NCI-H460 (cell line): ENCODE results near the gene MED8. TPM values are rescaled to one million over a fixed set of nuclear protein-coding genes. Genes with fewer than 3 reads are reported as not detected.

Experiments used
- DNase-seq: peaks from one replicate; pipeline ENCODE4 v3.0.0-alpha.2; 2016; ENCODE audit warnings: low read depth; ENCODE audit errors: extremely low read depth
- total RNA-seq: library from RNA; depleted of rRNA; stranded (reverse); fragments of >200 nt; shearing (Covaris generic); gene quantifications from 2 replicates; pipeline ENCODE4 v1.2.3, GENCODE V29; 2014; rRNA removed

The MED8 gene
- total RNA-seq, 1 experiment from 2014 or later = 50.4 TPM

DNA sequence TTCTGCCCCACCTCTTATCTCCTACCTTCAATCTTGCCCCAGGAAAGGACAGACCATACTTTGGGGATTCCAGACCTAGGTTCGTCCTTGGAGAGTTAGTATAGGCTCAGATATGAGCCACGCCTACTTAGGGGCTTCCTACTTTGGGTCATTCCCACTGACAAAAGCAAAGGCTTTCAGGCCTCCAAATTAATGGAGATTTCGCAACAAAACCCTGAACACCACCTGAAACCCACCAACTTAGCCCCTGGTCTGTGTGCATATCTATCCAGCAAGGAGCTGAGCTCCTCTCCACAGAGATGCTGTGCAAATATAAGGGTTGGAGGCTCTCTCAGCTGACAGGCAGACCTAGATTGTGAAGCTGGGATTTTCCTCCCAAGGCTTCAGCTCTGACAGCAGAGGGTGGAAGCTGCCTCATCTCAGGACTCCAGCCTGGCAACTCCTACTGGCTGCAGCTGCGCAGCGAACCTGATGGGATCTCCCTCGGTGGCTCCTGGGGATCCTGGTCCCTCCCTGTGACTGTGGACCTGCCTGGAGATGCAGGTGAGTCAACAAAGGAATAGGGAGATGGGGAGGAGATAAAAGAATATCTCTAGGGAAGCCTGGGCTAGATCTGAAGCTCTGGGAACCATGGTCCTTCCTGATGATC is 49.9 kb downstream of the MED8 start:
- no peak for DNase-seq

DNA sequence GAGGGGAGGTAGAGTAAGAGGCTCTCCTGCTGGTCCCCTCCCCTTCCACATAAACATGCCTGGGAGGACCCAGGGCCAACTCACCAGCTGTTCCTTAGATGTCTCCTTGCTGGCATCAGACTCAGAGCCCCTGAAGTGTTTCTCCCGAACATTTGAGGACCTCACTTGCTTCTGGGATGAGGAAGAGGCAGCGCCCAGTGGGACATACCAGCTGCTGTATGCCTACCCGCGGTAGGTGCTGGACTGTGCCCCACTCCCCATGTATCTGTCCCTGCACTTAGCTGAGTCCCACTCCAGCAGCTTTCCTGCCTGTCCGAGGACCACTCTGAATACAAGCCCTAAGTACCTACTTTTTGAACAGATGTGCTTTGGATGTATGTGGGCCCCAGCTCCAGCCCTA is 51.6 kb downstream of the MED8 start:
- no peak for DNase-seq

DNA sequence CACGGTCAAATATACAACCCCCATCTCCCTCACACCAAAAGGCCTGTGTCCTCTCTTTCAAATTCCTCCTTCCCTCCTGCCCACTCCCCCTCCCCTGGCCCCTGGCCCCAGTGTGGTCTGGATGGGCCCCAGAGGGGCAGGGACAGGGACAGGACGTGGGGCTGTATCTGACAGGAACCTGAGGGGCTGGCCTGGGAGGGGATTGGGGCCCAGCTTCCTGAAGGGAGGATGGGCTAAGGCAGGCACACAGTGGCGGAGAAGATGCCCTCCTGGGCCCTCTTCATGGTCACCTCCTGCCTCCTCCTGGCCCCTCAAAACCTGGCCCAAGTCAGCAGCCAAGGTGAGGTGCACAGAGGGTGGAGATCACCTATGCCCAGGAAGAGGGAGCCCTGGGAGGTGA is 52.0 kb downstream of the MED8 start, which contains the start of gene MPL:
Gene MPL (plus strand): TSS at position 231 of the 400 bp plus-strand sequence. CDS start 31 bp downstream, at position 262.
- DNase-seq = no peak

DNA sequence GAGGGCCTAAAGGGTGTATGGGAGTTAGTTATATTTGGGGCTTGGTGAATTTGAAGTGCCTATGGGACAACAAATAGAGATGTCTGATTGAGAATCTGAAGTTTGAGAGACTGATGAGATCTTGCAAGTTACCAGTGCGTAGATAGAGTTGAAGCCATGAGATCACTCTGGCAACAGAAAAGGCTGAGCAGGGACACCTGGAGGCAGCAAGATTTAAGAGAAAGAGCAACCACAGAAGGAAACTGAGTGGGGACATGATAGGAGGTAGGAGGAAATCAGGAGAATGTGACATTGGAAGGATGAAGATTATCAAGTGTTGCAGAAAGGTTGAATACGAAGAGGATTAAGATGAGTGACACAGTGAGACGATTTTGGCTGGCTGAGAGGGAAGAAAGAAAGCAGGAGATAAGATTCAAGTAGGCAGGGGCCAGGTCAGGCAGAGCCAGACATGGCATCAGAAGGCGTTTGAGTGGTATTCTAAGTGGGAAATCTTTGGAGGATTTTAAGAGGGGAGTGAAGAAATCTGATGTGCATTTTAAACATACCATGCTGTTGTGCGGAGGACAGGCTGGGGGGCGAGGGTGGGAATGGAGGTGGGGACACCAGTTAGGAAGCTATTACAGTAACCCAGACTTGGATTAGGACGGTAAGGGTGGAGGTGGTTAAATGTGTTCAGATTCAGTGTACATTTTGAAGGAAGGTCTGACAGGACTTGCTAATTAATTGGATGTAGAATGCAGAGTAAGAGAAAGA is 55.0 kb downstream of the MED8 start:
- no peak for DNase-seq

Other genes with a start within 250 kb of the MED8 start
- gene EBNA1BP2, start 217.5 kb downstream of the MED8 start, total RNA-seq = 152 and 154 TPM in 2 replicates
- gene CFAP57, start 217.5 kb downstream of the MED8 start, total RNA-seq = 0.46 and 0.69 TPM in 2 replicates
- not detected in 2 replicates for gene TMEM125, start 119.8 kb downstream of the MED8 start, total RNA-seq
- gene C1orf210, start 104.2 kb downstream of the MED8 start, total RNA-seq = 0.12 TPM in 1 of 2 replicates, not detected in the other
- gene TIE1, start 88.8 kb downstream of the MED8 start, total RNA-seq = not detected in 2 replicates
- not detected in 2 replicates for gene MPL, start 52.0 kb downstream of the MED8 start, total RNA-seq
- 81.9 and 84.7 TPM in 2 replicates for gene CDC20, start 30.8 kb downstream of the MED8 start, total RNA-seq
- gene ELOVL1, start 21.8 kb downstream of the MED8 start, total RNA-seq = 68.9 and 69.5 TPM in 2 replicates
- gene SZT2, start 99 bp upstream of the MED8 start, total RNA-seq = 13.8 and 16.2 TPM in 2 replicates
- gene HYI, start 64.1 kb upstream of the MED8 start, total RNA-seq = 15.1 and 18.0 TPM in 2 replicates
- 30.8 and 32.0 TPM in 2 replicates for gene PTPRF, start 141.1 kb upstream of the MED8 start, total RNA-seq